ENCODE results near the gene STRN. TPM values are rescaled to one million over a fixed set of nuclear protein-coding genes. Genes with fewer than 3 reads are reported as not detected.

The STRN gene
- total RNA-seq, 1 experiment from 2014 or later = 37.4 TPM

GRCh38 chr2:36854241-36854640, 112.1 kb downstream of the STRN start:
- Histone ChIP-seq H3K4me1 (ENCODE audit: control insufficient read depth, insufficient read depth, low read length) (no peaks in the 10 kb centered on the region), H3K36me3 (ENCODE audit: control insufficient read depth, insufficient read depth, low read length) (peaks cover 13% of the 10 kb centered on the region), H3K27ac (ENCODE audit: low read length) (no peak overlapping the region), H3K27me3 (ENCODE audit: control insufficient read depth, insufficient read depth, low read length) (no peaks in the 10 kb centered on the region), H3K9me3 (ENCODE audit: control insufficient read depth, insufficient read depth, low read depth, low read length) (no peaks in the 10 kb centered on the region), H3K4me3 (ENCODE audit: low read depth in 2 of 2, low read length in 2 of 2) (no peak overlapping the region)
- CTCF ChIA-PET = no interaction called here
- ATAC-seq = no peak
- DNase-seq (ENCODE audit: low read depth, low spot score) = no peak
- POLR2A ChIA-PET = interaction anchor here (0.5 kb wide), 1 partner anchor 36 kb away, joined by 16 read pairs; no protein-coding TSS in a partner anchor
- no TSS peak for BruUV-seq (replicated peaks)
- intact Hi-C loops (cut with micrococcal nuclease; ENCODE audit: unreplicated experiment) = no loop called here
- TF ChIP-seq SIN3A (IDR thresholded peaks at IDR 0.05; ENCODE audit: borderline replicate concordance, insufficient read depth, low read depth, low read length) = no peak
- no peak for TF ChIP-seq CTCF (IDR thresholded peaks at IDR 0.05)
- TF ChIP-seq TCF7L2 (IDR thresholded peaks at IDR 0.05; ENCODE audit: low read depth, low read length) = no peak
- no peak for TF ChIP-seq POLR2AphosphoS5 (IDR thresholded peaks at IDR 0.05; ENCODE audit: low read depth, low read length)
- no peak for TF ChIP-seq REST (IDR thresholded peaks at IDR 0.05; ENCODE audit: insufficient read depth in 1 of 2, low read depth in 2 of 2, low read length in 1 of 2)
- in situ Hi-C loops (cut with HindIII; ENCODE audit: low pct_unique_long_range_greater_than_20kb, low sequenced_read_pairs) = no loop called here

- ATAC-seq (no peak), DNase-seq (ENCODE audit: low read depth, low spot score) (no peak)
- in situ Hi-C loops (cut with HindIII; ENCODE audit: low pct_unique_long_range_greater_than_20kb, low sequenced_read_pairs) (no loop called here), intact Hi-C loops (cut with micrococcal nuclease; ENCODE audit: unreplicated experiment) (no loop called here)
- Histone ChIP-seq H3K4me3 (ENCODE audit: low read depth in 2 of 2, low read length in 2 of 2) (no peak overlapping the region), H3K36me3 (ENCODE audit: control insufficient read depth, insufficient read depth, low read length) (peaks cover 18% of the 10 kb centered on the region), H3K27me3 (ENCODE audit: control insufficient read depth, insufficient read depth, low read length) (no peaks in the 10 kb centered on the region), H3K27ac (ENCODE audit: low read length) (no peak overlapping the region), H3K9me3 (ENCODE audit: control insufficient read depth, insufficient read depth, low read depth, low read length) (no peaks in the 10 kb centered on the region), H3K4me1 (ENCODE audit: control insufficient read depth, insufficient read depth, low read length) (no peaks in the 10 kb centered on the region)
- no TSS peak for BruUV-seq (replicated peaks)
- ChIA-PET POLR2A (interaction anchor here (0.6 kb wide), 2 partner anchors 52 kb away, joined by 3 to 8 read pairs; no protein-coding TSS in a partner anchor), CTCF (no interaction called here)
- TF ChIP-seq CTCF (IDR thresholded peaks at IDR 0.05) = no peak
Measured at GRCh38 chr2:36849265-36849664, 117.1 kb downstream of the STRN start.

GRCh38 chr2:36843838-36844237, 122.5 kb downstream of the STRN start:
- H3K27ac ChIP-seq (ENCODE audit: low read length) = no peak overlapping the region
- in situ Hi-C loops (cut with HindIII; ENCODE audit: low pct_unique_long_range_greater_than_20kb, low sequenced_read_pairs) = no loop called here
- ChIA-PET CTCF (no interaction called here), POLR2A (no interaction called here)
- TF ChIP-seq SIN3A (IDR thresholded peaks at IDR 0.05; ENCODE audit: borderline replicate concordance, insufficient read depth, low read depth, low read length) = no peak
- no peak for TF ChIP-seq POLR2AphosphoS5 (IDR thresholded peaks at IDR 0.05; ENCODE audit: low read depth, low read length)
- TF ChIP-seq TCF7L2 (IDR thresholded peaks at IDR 0.05; ENCODE audit: low read depth, low read length) = no peak
- TF ChIP-seq REST (IDR thresholded peaks at IDR 0.05; ENCODE audit: insufficient read depth in 1 of 2, low read depth in 2 of 2, low read length in 1 of 2) = no peak
- no peak for TF ChIP-seq CTCF (IDR thresholded peaks at IDR 0.05)
- H3K9me3 ChIP-seq (ENCODE audit: control insufficient read depth, insufficient read depth, low read depth, low read length) = no peaks in the 10 kb centered on the region
- no peak for ATAC-seq
- no TSS peak for BruUV-seq (replicated peaks)
- no peaks in the 10 kb centered on the region for H3K27me3 ChIP-seq (ENCODE audit: control insufficient read depth, insufficient read depth, low read length)
- DNase-seq (ENCODE audit: low read depth, low spot score) = no peak
- no peaks in the 10 kb centered on the region for H3K4me1 ChIP-seq (ENCODE audit: control insufficient read depth, insufficient read depth, low read length)
- no peak overlapping the region for H3K4me3 ChIP-seq (ENCODE audit: low read depth in 2 of 2, low read length in 2 of 2)
- intact Hi-C loops (cut with micrococcal nuclease; ENCODE audit: unreplicated experiment) = no loop called here
- H3K36me3 ChIP-seq (ENCODE audit: control insufficient read depth, insufficient read depth, low read length) = peaks cover 5% of the 10 kb centered on the region; the same call in 1 of the 2 replicates
